Mucosa of descending colon (tissue), 3 donors: ENCODE results near the gene MYO1G. TPM values are rescaled to one million over a fixed set of nuclear protein-coding genes. Genes with fewer than 3 reads are reported as not detected.

ENCODE experiments used
- ATAC-seq: fragments of 200-7000 bp; cut with Tn5 transposase; one replicate; pipeline ENCODE4 v1.9.1; 2020; ENCODE audit warnings: mild to moderate bottlenecking, moderate library complexity
- DNase-seq, 3 donors: peaks; one replicate each; pipeline ENCODE4 v3.0.0-alpha.2; 2020
- H3K36me3 ChIP-seq: fragments of 200-600 bp; one replicate; pipeline ENCODE4 v1.8.0; 2021; ENCODE audit warnings: low read depth, mild to moderate bottlenecking
- H3K4me1 ChIP-seq: fragments of 200-600 bp; one replicate; pipeline ENCODE4 v1.8.0; 2021; ENCODE audit warnings: low read depth, mild to moderate bottlenecking
- H3K4me3 ChIP-seq: fragments of 200-600 bp; one replicate; pipeline ENCODE4 v1.8.0; 2021; ENCODE audit warnings: mild to moderate bottlenecking
- H3K9me3 ChIP-seq: fragments of 200-600 bp; one replicate; pipeline ENCODE4 v1.8.0; 2021; ENCODE audit warnings: mild to moderate bottlenecking
- CTCF ChIP-seq: fragments of 200-600 bp; IDR thresholded peaks from one replicate; pipeline ENCODE4 v1.8.0; 2022; ENCODE audit warnings: antibody characterized with exemption, mild to moderate bottlenecking
- intact Hi-C, 2 donors: fragments of 100-400 bp; cut with DNase I in 1 of 2; cut with micrococcal nuclease in 1 of 2; formaldehyde crosslinking; loops; one replicate each; pipeline versions ENCODE4 v1.11.0 to v1.11.1; 2022; cut with DNase I, micrococcal nuclease
- total RNA-seq, 3 donors: library from RNA; stranded (reverse); fragmentation: NEBNext Ultra II Directional in 2 of 3; extraction: Animal tissue kit (Norgen Biotek cat#: 25700) in 2 of 3; gene quantifications; one replicate each; pipeline versions ENCODE4 v1.2.1 to v1.2.4, GENCODE V29; 2021 to 2023
- donor health status: DM: no; HTN: no; CAD: no; lungs with moderate emphysema.
- donor health status: DM: no; HTN: no; CAD: no.
- donor health status: DM: no; HTN: yes; CAD: no.

MYO1G gene
- total RNA-seq, 3 donors from 2014 or later, result 3.8 to 6.9 (median 3.9) TPM

- no peak for ATAC-seq
- no peak for TF ChIP-seq CTCF
- no peak overlapping the region for H3K4me3 ChIP-seq
- intact Hi-C loops, result no loop called here
- H3K4me1 ChIP-seq, result no peaks in the 10 kb centered on the region
- H3K36me3 ChIP-seq, result no peaks in the 10 kb centered on the region
- peak in 1 of 3 donors; percentile 16 for DNase-seq
- no peaks in the 10 kb centered on the region for H3K9me3 ChIP-seq
Observed at GRCh38 chr7:44969049-44969700, 9.6 kb downstream of the MYO1G start.

GRCh38 chr7:44967571-44968446, 11.0 kb downstream of the MYO1G start:
- no peak for TF ChIP-seq CTCF
- Histone ChIP-seq H3K36me3 (no peaks in the 10 kb centered on the region), H3K9me3 (no peaks in the 10 kb centered on the region), H3K4me3 (no peak overlapping the region), H3K4me1 (peaks cover 4% of the 10 kb centered on the region)
- intact Hi-C loops, result no loop called here
- DNase-seq (peak in 1 of 3 donors; percentile 32), ATAC-seq (no peak)

- Histone ChIP-seq H3K4me1 (peaks cover 12% of the 10 kb centered on the region), H3K9me3 (no peaks in the 10 kb centered on the region), H3K4me3 (no peak overlapping the region), H3K36me3 (no peaks in the 10 kb centered on the region)
- TF ChIP-seq CTCF, result no peak
- intact Hi-C loops, result no loop called here
- no peak for ATAC-seq
- DNase-seq, result peak in 1 of 3 donors; percentile 15
Observed at GRCh38 chr7:44966731-44967538, 11.9 kb downstream of the MYO1G start.

GRCh38 chr7:44965937-44966730, 12.7 kb downstream of the MYO1G start:
- Histone ChIP-seq H3K4me1 (peaks cover 12% of the 10 kb centered on the region), H3K9me3 (no peaks in the 10 kb centered on the region), H3K4me3 (no peak overlapping the region), H3K36me3 (no peaks in the 10 kb centered on the region)
- DNase-seq (peak in 1 of 3 donors; percentile 1), ATAC-seq (no peak)
- intact Hi-C loops, result no loop called here
- TF ChIP-seq CTCF, result no peak

GRCh38 chr7:44965441-44965903, 13.3 kb downstream of the MYO1G start:
- Histone ChIP-seq H3K4me3 (no peak overlapping the region), H3K36me3 (no peaks in the 10 kb centered on the region), H3K9me3 (no peaks in the 10 kb centered on the region), H3K4me1 (peaks cover 12% of the 10 kb centered on the region)
- TF ChIP-seq CTCF, result no peak
- DNase-seq (no peak), ATAC-seq (no peak)
- intact Hi-C loops, result no loop called here
